BJ (cell line): Measurements from ENCODE around the gene ZNF512. TPM values are rescaled to one million over a fixed set of nuclear protein-coding genes. Genes with fewer than 3 reads are reported as not detected.

Source experiments
- CTCF ChIA-PET: fragments of 350-600 bp; formaldehyde crosslinking; extraction: SDS; loops from one replicate; lab custom pipeline; 2021; ENCODE audit warnings: antibody characterized with exemption, inconsistent platforms; lab: Yijun Ruan, JAX
- POLR2A ChIA-PET: fragments of 300-600 bp; sonication (Branson Sonifier 250); formaldehyde crosslinking; extraction: SDS; loops from one replicate; lab custom pipeline; 2021; ENCODE audit warnings: antibody characterized with exemption; lab: Charles Lee
- DNase-seq: peaks from one replicate; pipeline ENCODE4 v3.0.0-alpha.2; 2011; ENCODE audit warnings: low read depth
- H3K27me3 ChIP-seq: 2 replicates; pipeline ENCODE4 v1.6.0; 2011; ENCODE audit warnings: low read length; ENCODE audit not compliant: control insufficient read depth, insufficient read depth
- H3K36me3 ChIP-seq: 2 replicates; pipeline ENCODE4 v1.5.1; 2011; ENCODE audit warnings: low read length; ENCODE audit not compliant: control insufficient read depth, insufficient read depth
- H3K4me3 ChIP-seq: 2 replicates; pipeline ENCODE4 v1.5.1; 2011; ENCODE audit warnings: low read depth, mild to moderate bottlenecking, control low read depth, low read length
- polyA plus RNA-seq: library from polyadenylated mRNA; depleted of rRNA; stranded (reverse); fragments of >200 nt; gene quantifications from 2 replicates; pipeline ENCODE4 v1.2.3, GENCODE V29; 2011
- TF ChIP-seq, protein P1 (sequence below): IDR thresholded peaks from 2 replicates; pipeline ENCODE4 v1.5.1; 2011; ENCODE audit warnings: low read depth, mild to moderate bottlenecking, control low read depth, inconsistent platforms, low read length, moderate library complexity; ENCODE audit not compliant: insufficient read depth

Gene ZNF512
- polyA plus RNA-seq, 1 experiment = 19.2 TPM

DNA sequence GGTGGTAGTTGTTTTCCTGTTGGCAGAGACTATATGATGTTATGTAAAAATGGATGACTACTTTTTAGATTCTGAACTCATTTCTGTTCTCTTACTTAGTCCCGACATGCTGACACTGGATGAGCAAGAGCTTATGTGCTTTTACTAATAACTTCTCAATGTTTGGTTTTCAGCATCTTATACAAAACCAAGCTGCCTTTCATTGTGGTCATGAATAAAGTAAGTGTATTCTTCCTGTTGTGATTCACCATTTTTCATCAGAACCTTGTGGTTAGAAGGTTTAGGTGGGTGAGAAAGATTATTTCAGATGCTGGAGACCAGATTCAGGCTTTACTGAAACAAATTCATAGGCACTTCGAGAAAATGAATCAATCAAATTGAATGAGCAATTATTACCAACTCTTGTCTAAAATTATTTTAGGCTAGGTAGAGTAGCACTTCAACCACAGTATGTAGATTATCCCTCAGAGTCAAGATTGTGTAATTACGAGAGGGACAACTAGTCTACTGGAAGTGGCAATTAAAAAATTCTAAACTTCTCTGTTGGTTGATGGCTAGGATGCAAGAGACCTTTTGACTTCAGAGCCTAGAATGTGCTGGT, 55.3 kb downstream of the ZNF512 start:
- TF ChIP-seq, protein P1, sequence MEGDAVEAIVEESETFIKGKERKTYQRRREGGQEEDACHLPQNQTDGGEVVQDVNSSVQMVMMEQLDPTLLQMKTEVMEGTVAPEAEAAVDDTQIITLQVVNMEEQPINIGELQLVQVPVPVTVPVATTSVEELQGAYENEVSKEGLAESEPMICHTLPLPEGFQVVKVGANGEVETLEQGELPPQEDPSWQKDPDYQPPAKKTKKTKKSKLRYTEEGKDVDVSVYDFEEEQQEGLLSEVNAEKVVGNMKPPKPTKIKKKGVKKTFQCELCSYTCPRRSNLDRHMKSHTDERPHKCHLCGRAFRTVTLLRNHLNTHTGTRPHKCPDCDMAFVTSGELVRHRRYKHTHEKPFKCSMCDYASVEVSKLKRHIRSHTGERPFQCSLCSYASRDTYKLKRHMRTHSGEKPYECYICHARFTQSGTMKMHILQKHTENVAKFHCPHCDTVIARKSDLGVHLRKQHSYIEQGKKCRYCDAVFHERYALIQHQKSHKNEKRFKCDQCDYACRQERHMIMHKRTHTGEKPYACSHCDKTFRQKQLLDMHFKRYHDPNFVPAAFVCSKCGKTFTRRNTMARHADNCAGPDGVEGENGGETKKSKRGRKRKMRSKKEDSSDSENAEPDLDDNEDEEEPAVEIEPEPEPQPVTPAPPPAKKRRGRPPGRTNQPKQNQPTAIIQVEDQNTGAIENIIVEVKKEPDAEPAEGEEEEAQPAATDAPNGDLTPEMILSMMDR = no peak
- peak; percentile 18 for DNase-seq

DNA sequence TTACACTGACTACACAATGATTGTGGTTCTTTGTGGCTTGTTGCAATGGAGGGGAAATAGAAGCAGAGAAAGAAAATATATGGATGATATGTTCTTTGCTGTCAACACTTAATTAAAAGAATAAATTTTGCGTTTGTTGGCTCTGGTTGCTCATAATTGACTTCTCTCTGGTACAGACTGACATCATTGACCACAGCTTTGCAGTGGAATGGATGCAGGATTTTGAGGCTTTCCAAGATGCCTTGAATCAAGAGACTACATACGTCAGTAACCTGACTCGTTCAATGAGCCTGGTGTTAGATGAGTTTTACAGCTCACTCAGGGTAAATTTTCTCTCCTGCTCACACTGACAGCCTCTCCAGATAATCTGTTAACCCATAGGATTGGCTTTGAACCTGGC, 55.9 kb downstream of the ZNF512 start:
- Histone ChIP-seq H3K4me3 (no peak overlapping the region), H3K27me3 (no peaks in the 10 kb centered on the region), H3K36me3 (peaks cover 14% of the 10 kb centered on the region)
- ChIA-PET POLR2A (no interaction called here), CTCF (no interaction called here)
- peak; percentile 11 for DNase-seq
- TF ChIP-seq, protein P1 = no peak

More for the DNA sequence above, 55.3 kb downstream of the ZNF512 start:
- ChIA-PET POLR2A (no interaction called here), CTCF (no interaction called here)
- H3K27me3 ChIP-seq = no peaks in the 10 kb centered on the region
- H3K36me3 ChIP-seq = peaks cover 14% of the 10 kb centered on the region
- no peak overlapping the region for H3K4me3 ChIP-seq

DNA sequence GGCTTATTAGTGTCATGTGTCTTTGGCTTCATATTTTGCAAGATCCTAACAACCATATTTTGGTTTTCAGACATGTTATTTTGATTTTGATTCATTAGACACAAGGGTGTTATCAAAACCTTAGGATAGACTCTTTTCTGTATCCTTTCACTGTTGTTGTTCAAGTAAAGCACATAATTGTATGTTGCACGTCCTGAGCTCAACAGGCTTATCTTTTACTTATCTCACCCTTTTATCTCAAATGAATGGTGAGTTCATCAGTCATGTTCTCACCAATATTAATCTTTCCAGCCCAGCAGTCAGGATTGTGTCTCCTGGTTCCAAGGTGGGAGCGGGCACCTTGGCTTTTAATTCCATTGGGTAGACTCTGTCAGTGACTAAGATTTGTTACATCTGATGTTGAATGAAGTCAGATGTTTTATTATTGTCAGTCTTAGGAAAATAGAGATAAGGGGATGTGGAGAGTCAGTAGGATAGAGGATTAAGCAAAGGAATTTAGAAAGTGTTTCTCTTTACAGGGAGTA, 57.9 kb downstream of the ZNF512 start:
- no peak for DNase-seq
- Histone ChIP-seq H3K27me3 (no peaks in the 10 kb centered on the region), H3K4me3 (no peak overlapping the region), H3K36me3 (peaks cover 6% of the 10 kb centered on the region)
- ChIA-PET POLR2A (no interaction called here), CTCF (no interaction called here)
- TF ChIP-seq, protein P1 = no peak

DNA sequence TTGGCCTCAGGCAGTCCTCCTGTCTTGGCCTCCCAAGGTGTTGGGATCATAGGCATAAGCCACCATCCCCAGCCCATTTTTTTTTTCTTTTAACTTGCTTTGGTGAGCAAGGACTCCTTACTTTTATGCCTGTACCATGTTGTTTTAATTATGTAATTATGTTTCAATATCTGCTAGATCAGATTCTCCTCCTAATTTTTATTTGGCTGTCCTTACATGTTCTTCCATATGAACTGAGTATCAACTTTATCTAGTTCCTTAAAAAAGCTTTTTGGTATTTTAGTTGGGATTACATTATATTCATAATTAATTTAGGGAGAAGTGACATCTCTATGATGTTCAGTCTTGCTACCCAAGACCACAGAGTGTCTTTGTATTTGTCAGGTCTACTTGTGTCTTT, 62.4 kb downstream of the ZNF512 start:
- H3K4me3 ChIP-seq = no peak overlapping the region
- TF ChIP-seq, protein P1 = no peak
- H3K27me3 ChIP-seq = no peaks in the 10 kb centered on the region
- ChIA-PET POLR2A (no interaction called here), CTCF (no interaction called here)
- H3K36me3 ChIP-seq = peaks cover 3% of the 10 kb centered on the region
- DNase-seq = no peak

DNA sequence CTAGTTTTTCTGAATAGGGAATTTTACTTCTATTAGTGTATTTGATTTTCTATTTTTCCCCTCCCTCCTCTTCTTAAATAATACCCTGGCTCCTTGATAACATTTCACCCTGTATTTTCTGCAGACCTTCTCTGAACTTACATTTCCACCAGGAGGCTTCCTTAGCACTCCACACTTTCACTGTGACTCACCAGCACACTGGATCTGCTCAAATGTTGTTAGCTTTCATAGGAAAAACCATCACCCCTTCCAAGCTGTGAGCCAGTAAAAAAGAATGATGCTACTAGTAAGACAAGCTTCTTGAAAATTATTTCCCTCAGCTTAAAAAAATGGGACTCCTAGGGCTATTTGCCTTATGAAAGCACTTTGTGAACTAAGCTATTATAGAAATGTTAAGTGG, 64.4 kb downstream of the ZNF512 start:
- Histone ChIP-seq H3K4me3 (no peak overlapping the region), H3K27me3 (no peaks in the 10 kb centered on the region), H3K36me3 (no peaks in the 10 kb centered on the region; the same call in none of the 2 replicates)
- DNase-seq = no peak
- ChIA-PET CTCF (interaction anchor here (1.0 to 2.2 kb wide), 2 partner anchors 36 to 238 kb away, joined by 3 to 10 read pairs; partner anchors contain the start of gene PPM1G), POLR2A (interaction anchor here (0.6 kb wide), 1 partner anchor 35 kb away, joined by 7 read pairs; no protein-coding TSS in a partner anchor)
- TF ChIP-seq, protein P1 = no peak
